ENCODE measurements around the gene FAM50B. TPM values are rescaled to one million over a fixed set of nuclear protein-coding genes. Genes with fewer than 3 reads are reported as not detected.
"Not testable (repeated sequence)": the region's sequence is repeated elsewhere in the genome, so short reads cannot be mapped to it uniquely, and the experiment has no call there.

FAM50B gene
- total RNA-seq, 4 donors from 2014 or later: 12.5 to 26.6 (median 17.6) TPM

DNA sequence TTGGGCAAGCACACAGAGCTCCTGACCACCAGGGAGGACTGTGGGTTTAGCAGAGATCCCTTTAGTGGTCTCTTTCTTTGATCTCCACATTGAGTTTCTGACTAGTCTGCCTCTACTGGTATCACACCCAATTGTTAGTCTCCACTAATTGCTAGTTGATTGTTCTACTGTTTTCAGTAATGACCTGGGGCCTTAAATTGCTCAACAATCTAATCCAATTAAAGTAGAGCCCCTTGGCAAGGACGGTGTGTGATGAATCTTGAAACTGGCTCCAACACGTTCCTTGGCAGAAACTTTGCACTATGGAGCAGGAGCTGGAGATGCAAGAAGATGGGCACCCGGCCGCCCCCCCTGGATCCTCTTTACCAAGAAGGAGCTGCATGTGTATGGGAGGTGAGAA, 12.3 kb downstream of the FAM50B start:
- WGBS: 90% methylated on average over 4 of the region's 4 CpGs
- intact Hi-C loops (cut with DNase I): no loop called here
- no peak for TF ChIP-seq POLR2A (IDR thresholded peaks at IDR 0.05; ENCODE audit: low read depth)
- no peak for TF ChIP-seq EP300 (IDR thresholded peaks at IDR 0.05)
- TF ChIP-seq POLR2AphosphoS5 (IDR thresholded peaks at IDR 0.05): no peak
- TF ChIP-seq, protein P1, sequence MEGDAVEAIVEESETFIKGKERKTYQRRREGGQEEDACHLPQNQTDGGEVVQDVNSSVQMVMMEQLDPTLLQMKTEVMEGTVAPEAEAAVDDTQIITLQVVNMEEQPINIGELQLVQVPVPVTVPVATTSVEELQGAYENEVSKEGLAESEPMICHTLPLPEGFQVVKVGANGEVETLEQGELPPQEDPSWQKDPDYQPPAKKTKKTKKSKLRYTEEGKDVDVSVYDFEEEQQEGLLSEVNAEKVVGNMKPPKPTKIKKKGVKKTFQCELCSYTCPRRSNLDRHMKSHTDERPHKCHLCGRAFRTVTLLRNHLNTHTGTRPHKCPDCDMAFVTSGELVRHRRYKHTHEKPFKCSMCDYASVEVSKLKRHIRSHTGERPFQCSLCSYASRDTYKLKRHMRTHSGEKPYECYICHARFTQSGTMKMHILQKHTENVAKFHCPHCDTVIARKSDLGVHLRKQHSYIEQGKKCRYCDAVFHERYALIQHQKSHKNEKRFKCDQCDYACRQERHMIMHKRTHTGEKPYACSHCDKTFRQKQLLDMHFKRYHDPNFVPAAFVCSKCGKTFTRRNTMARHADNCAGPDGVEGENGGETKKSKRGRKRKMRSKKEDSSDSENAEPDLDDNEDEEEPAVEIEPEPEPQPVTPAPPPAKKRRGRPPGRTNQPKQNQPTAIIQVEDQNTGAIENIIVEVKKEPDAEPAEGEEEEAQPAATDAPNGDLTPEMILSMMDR (IDR thresholded peaks at IDR 0.05): no peak
- Histone ChIP-seq H3K4me3 (no peak overlapping the region), H3K36me3 (no peaks in the 10 kb centered on the region), H3K9me3 (no peaks in the 10 kb centered on the region), H3K27me3 (peaks cover 0 to 5% (median 0%) of the 10 kb centered on the region in 4 donors), H3K27ac (replicated peaks in 1 of 4) (no peak overlapping the region), H3K4me1 (no peaks in the 10 kb centered on the region)
- DNase-seq (ENCODE audit: extremely low spot score): no peak

GRCh38 chr6:3862038-3862437, 12.9 kb downstream of the FAM50B start:
- Histone ChIP-seq H3K4me1 (no peaks in the 10 kb centered on the region), H3K9me3 (no peaks in the 10 kb centered on the region), H3K27ac (replicated peaks in 1 of 4) (no peak overlapping the region), H3K27me3 (peaks cover 0 to 9% (median 0%) of the 10 kb centered on the region in 4 donors), H3K4me3 (no peak overlapping the region), H3K36me3 (no peaks in the 10 kb centered on the region)
- intact Hi-C loops (cut with DNase I): no loop called here
- WGBS: no CpG with 5 or more reads among the region's 3 CpGs
- TF ChIP-seq, protein P1 (IDR thresholded peaks at IDR 0.05): no peak
- no peak for TF ChIP-seq POLR2AphosphoS5 (IDR thresholded peaks at IDR 0.05)
- TF ChIP-seq POLR2A (IDR thresholded peaks at IDR 0.05; ENCODE audit: low read depth): no peak
- TF ChIP-seq EP300 (IDR thresholded peaks at IDR 0.05): no peak
- DNase-seq (ENCODE audit: extremely low spot score): no peak

DNA sequence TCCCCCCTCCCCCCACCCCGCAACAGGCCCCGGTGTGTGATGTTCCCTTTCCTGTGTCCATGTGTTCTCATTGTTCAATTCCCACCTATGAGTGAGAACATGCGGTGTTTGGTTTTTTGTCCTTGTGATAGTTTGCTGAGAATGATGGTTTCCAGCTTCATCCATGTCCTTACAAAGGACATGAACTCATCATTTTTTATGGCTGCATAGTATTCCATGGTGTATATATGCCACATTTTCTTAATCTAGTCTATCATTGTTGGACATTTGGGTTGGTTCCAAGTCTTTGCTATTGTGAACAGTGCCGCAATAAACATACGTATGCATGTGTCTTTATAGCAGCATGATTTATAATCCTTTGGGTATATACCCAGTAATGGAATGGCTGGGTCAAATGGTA, 14.1 kb downstream of the FAM50B start:
- 95% methylated on average over 5 of the region's 5 CpGs for WGBS
- H3K36me3 ChIP-seq; intact Hi-C loops (cut with DNase I); DNase-seq (ENCODE audit: extremely low spot score); H3K27ac ChIP-seq (replicated peaks in 1 of 4); H3K4me3 ChIP-seq; H3K27me3 ChIP-seq; H3K4me1 ChIP-seq; H3K9me3 ChIP-seq: not testable (repeated sequence)

- peaks cover 0 to 9% (median 0%) of the 10 kb centered on the region in 4 donors for H3K27me3 ChIP-seq
- intact Hi-C loops (cut with DNase I): no loop called here
- H3K27ac ChIP-seq (replicated peaks in 1 of 4): no peak overlapping the region
- H3K4me3 ChIP-seq: no peak overlapping the region
- 72% methylated on average over 3 of the region's 3 CpGs for WGBS
- no peaks in the 10 kb centered on the region for H3K36me3 ChIP-seq
- H3K4me1 ChIP-seq: no peaks in the 10 kb centered on the region
- DNase-seq (ENCODE audit: extremely low spot score): no peak
- TF ChIP-seq EP300 (IDR thresholded peaks at IDR 0.05): no peak
- TF ChIP-seq, protein P1 (IDR thresholded peaks at IDR 0.05): no peak
- TF ChIP-seq POLR2A (IDR thresholded peaks at IDR 0.05; ENCODE audit: low read depth): no peak
- no peak for TF ChIP-seq POLR2AphosphoS5 (IDR thresholded peaks at IDR 0.05)
- H3K9me3 ChIP-seq: no peaks in the 10 kb centered on the region
Observed at GRCh38 chr6:3865463-3865862, 16.3 kb downstream of the FAM50B start.

DNA sequence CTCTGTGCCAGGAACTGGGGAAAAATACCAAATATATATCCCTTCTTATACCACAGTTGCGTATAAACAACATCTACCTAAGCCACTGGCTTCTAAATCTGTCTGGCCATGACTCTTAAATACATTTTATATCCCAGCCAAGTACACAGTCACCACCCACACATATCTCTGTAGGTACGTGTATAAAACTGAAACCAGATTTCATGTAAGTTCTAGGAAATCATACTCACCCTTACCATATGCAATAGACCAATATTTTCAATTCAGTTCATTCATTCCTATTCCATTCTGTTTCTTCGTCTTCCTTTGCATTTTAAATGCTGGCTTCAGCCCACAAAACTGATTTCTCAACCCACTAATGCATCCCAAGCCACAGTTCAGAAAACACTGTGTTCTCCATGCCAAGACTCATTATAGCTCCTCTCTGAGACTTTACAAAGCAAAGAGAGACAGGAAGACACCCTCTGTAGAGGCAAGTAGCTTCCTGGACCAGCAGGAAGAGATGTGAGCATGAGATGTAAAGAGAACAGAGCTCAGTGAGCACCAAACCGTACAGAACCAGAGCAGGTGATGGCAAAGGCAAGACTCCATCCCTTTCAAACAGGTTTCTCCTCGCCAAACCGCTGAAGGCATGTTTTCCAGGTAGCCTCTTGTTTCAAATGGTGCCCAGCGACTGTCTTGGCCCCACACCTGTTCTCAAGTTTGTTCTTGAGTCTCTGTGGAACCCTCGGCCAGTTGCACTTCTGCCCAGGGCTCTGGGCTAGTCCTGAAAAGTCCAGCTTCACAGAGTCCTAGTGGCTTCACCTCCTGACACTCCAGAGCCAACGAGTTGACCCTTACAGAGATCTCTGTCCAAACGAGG, 18.7 kb downstream of the FAM50B start:
- Histone ChIP-seq H3K27me3 (peaks cover 0 to 9% (median 0%) of the 10 kb centered on the region in 4 donors), H3K4me1 (no peaks in the 10 kb centered on the region), H3K27ac (replicated peaks in 1 of 4) (no peak overlapping the region), H3K4me3 (no peak overlapping the region), H3K36me3 (no peaks in the 10 kb centered on the region), H3K9me3 (no peaks in the 10 kb centered on the region)
- WGBS: 85% methylated on average over 10 of the region's 10 CpGs
- intact Hi-C loops (cut with DNase I): no loop called here
- DNase-seq (ENCODE audit: extremely low spot score): no peak
- TF ChIP-seq, protein P1 (IDR thresholded peaks at IDR 0.05): no peak
- TF ChIP-seq POLR2AphosphoS5 (IDR thresholded peaks at IDR 0.05) (no peak), EP300 (IDR thresholded peaks at IDR 0.05) (no peak), POLR2A (IDR thresholded peaks at IDR 0.05; ENCODE audit: low read depth) (no peak)
